ENCODE results near the gene CCDC40. TPM values are rescaled to one million over a fixed set of nuclear protein-coding genes. Genes with fewer than 3 reads are reported as not detected.

CCDC40 gene
- total RNA-seq, 1 donor from 2014 or later = 0.90 TPM

DNA sequence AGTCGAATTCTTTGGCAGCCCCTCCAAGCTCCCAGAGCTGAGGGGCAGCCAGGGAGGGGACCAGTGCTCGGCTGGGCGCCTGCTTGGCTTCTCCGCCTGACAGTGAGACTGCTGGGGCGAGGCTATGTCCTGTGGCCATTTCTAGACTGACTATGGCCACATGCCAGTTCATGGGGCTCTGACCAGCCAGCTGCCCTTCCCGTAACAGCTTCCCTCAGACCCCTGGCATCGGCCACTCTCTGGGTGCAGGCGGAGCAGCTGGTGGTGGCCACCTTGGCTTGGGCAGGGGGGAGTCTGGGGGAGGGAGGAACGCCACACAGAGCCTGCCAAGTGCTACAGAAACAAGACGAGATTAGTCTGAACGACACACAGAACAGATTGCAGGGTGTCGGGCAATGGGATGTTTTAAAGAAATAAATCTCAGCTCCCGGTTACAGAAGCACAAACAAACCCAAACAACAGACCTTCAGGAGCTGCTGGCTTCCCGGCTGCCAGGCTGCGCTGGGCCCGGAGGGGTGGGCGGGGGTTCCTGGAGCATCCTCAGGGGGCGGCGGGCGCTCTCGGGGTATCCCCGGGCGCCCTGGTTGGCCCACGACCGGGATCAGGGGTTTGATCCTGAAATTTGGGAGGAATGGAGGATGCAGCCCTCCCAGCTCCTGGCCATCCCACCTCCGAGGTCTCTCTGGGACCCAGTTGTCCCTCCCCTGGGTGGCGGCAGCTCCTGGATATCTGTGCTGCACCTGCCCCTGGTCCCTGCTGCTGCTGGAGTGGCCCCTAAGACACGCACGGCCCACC lies 35.3 kb upstream of the CCDC40 start:
- no peak for DNase-seq (ENCODE audit: low read depth in 2 of 2)

GRCh38 chr17:80002070-80002641 lies 34.3 kb upstream of the CCDC40 start:
- no peak for DNase-seq (ENCODE audit: low read depth in 2 of 2)

GRCh38 chr17:80002690-80003490 lies 33.6 kb upstream of the CCDC40 start:
- no peak for DNase-seq (ENCODE audit: low read depth in 2 of 2)

GRCh38 chr17:80003969-80004368 lies 32.5 kb upstream of the CCDC40 start:
- no peak for DNase-seq (ENCODE audit: low read depth in 2 of 2)

GRCh38 chr17:80005360-80006338 lies 30.8 kb upstream of the CCDC40 start:
- peak in 1 of 2 donors; percentile 58 for DNase-seq (ENCODE audit: low read depth in 2 of 2)

DNA sequence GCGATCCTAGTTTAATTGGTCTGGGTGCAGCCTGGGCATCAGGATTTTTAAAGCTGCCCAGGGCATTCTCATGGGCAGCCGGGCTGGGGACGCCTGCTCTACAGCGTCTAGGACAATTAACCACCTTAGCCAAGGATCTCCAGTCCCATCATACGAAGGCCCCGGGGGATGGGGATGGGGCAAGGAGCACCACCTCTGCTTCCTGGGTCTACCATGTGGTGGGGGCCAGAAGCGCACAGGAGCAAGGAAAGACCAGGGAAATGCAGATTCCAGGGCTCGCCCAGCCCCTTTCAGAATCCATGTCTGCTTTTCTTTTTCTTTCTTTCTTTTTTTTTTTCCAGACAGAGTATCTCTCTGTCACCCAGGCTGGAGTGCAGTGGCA lies 30.1 kb upstream of the CCDC40 start:
- no peak for DNase-seq (ENCODE audit: low read depth in 2 of 2)

DNA sequence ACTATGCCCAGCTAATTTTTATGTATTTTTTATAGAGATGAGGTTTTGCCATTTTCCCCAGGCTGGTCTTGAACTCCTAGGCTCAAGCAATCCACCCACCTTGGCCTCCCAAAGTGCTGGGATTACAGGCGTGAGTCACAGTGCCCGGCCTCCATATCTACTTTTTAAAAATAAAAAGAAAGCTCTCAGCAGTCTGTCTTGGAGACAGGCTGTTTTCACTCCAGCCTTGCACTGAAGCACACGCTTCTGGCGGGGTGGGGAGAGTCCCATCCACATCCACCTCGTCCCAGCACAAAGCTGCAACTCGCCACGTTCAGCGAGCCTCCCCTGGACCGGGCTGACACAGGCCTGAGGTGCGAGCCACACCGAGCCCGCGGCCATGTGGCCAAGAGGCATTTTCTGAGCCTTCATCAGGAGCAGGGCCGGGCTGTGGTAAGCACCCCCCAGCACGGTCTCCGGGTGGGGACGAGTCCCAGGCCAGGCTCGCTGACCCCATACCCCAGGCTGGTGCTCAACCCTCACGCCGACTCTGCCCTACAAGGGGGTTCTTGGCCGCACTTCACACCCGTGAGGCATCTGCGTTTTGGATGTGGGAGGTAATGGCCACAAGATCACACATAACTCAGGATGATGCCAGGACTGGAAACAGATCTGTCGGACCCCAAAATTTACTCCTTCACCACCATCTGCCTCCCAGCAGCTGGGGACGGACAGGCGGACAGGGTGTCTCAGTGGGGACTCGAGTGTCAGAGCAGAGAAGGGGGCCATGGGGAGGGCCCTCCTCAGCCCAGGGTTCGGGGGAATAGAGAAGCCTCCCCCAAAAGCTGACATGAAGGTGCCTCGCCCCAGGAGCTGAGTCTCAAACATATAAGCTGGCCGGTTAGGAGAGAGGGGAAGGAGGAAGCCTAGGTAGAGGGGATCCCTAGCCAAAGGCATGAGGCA lies 29.4 kb upstream of the CCDC40 start:
- no peak for DNase-seq (ENCODE audit: low read depth in 2 of 2)

DNA sequence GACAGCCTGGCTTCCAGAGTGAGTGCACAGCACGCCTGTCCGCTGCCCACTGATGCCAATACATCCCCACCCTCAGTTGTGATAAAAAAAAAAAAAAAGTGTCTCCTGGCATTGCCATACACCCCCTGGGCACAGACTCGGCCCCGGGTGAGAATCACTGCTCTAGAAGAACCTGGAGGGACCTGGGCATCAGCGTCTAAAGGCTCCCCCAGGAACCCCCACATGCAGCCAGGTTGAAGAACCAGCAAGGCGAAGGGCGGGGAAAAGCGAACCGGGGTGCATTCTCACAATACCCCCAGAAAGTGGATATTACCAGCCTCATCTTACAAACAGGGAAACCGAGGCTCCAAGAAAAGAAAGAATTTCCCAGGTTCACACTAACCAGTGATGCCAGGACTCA lies 28.5 kb upstream of the CCDC40 start:
- DNase-seq (ENCODE audit: low read depth in 2 of 2) = no peak

GRCh38 chr17:80008383-80008840 lies 28.0 kb upstream of the CCDC40 start:
- peak; percentile 36 to 63 for DNase-seq (ENCODE audit: low read depth in 2 of 2)

DNA sequence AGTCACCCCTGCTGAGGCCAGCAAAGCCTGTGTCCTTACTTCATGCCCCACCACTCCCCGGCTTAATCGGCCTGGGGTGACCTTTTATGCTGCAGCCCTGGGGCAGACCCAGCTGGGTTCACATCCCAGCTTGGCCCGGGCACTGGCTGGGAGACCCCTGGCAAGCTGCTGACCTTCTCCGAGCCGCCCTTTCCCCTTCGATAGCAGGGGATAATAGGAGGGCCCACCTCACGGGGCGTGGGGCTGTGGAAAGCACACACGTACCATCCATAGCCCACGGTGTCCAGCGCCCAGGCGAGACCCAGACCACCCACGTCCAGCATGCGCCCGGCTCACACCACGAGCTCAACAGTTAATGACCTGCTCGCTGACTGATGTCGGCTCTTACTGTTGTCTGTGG lies 27.6 kb upstream of the CCDC40 start:
- no peak for DNase-seq (ENCODE audit: low read depth in 2 of 2)

- no peak for DNase-seq (ENCODE audit: low read depth in 2 of 2)
Measured at GRCh38 chr17:80009391-80010282, 26.8 kb upstream of the CCDC40 start.

DNA sequence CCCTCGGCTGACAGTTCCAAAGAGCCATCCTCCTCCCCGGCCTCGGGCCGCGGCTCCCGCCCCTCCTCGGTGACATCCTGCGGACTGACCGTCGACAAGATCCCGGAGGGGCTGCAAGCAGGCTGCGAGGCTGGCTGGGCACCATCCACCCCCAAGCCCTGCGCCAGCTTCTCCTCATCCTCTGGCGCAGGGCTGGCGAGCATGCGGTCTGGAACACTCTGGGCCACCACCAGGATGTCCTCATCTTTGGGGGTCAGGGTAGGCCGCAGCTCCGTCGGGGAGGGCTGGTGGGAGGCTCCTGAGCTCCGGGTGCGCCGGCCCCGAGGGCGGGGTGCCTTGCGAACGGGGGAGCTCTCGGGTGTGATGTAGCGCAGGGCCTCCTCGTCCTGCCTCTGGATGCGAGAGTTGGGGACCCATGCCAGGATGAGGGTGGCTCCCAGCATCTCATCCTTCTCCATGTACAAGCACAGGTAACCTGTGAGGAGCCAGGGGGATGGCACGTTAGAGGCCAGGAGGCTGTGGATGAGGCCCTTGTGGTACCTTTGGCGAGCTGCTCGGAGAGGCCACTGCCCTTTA lies 26.1 kb upstream of the CCDC40 start:
- DNase-seq (ENCODE audit: low read depth in 2 of 2) = no peak

DNA sequence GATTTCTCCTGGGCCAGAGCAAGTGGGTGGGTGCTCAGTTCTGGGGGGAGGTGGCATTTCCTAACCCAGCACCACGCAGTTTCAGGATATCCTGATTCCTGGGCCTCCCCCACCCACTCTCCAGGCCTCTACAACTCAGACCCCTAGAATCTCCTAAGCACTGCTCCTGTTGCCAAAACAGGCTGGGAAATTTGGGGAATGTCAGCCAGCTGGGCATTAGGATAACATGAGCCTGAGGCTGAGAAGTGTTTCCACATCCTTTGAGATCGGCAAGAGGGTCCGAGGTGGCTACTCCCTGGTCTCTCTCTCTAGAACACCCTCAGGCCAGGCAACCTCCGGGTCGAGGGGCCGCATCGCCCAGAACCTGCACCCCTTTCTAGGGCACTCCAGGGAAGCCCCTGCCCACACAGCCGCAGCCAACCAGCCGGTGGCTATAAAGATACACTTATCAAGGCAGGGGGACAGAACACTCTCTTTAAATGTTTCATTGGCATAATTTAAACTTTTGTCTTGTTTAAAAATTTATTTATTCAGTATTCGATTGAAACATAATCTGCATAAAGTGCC lies 24.4 kb upstream of the CCDC40 start:
- DNase-seq (ENCODE audit: low read depth in 2 of 2) = no peak

GRCh38 chr17:80012765-80013741 lies 23.4 kb upstream of the CCDC40 start:
- no peak for DNase-seq (ENCODE audit: low read depth in 2 of 2)

DNA sequence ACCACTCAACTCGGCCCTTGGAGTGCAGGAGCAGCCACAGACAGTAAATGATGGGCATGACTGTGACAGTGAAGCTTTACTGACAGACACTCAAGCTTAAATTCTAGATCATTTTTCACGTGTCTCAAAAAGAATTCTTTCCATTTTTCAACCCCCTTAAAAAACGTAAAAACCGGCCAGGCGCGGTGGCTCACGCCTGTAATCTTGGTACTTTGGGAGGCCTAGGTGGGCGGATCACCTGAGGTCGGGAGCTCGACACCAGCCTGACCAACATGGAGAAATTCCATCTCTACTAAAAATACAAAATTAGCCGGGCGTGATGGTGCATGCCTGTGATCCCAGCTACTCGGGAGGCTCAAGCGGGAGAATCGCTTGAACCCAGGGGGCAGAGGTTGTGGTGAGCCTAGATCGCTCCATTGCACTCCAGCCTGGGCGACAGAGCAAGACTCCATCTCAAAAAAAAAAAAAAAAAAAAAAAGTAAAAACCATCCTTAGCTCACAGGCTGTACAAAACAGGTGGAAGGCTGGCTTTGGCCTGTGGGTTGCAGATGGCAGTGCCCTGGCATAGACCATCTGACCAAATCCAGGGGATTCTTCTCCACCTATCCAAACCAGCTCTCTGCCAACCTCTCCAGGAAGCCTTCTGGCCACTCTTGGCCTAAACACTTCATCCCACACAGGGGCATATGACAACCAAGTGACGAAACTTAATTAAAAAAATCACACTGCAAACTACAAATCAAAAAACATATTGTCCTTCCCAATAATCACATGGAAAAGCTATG lies 19.0 kb upstream of the CCDC40 start:
- DNase-seq (ENCODE audit: low read depth in 2 of 2) = no peak

GRCh38 chr17:80018917-80019651 lies 17.4 kb upstream of the CCDC40 start:
- no peak for DNase-seq (ENCODE audit: low read depth in 2 of 2)
